Measurements from ENCODE around the gene AMPD1. TPM values are rescaled to one million over a fixed set of nuclear protein-coding genes. Genes with fewer than 3 reads are reported as not detected.

Gene AMPD1
- total RNA-seq, 1 donor from 2014 or later, result 40.7 TPM

DNA sequence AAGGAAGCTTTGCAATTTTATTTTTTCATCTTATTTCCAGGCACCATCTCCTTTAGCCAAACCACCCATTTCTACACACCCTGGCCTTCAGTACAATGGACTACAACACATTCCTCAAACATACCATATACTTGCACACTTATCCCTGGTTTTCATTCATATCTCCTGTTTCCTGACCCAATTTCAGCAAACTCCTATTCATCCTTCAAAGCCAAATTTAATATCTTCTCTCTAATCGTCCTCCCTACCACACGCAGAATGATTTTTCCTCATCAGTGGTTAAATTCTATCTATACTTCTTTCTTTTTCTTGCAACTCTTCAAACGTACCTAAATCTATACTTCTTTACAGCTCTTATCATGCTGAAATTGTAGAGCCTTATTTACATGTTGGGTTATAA lies 28.4 kb downstream of the AMPD1 start:
- no peaks in the 10 kb centered on the region for H3K27me3 ChIP-seq (ENCODE audit: control insufficient read depth in 3 of 3, insufficient read depth in 3 of 3, low read length in 3 of 3)

DNA sequence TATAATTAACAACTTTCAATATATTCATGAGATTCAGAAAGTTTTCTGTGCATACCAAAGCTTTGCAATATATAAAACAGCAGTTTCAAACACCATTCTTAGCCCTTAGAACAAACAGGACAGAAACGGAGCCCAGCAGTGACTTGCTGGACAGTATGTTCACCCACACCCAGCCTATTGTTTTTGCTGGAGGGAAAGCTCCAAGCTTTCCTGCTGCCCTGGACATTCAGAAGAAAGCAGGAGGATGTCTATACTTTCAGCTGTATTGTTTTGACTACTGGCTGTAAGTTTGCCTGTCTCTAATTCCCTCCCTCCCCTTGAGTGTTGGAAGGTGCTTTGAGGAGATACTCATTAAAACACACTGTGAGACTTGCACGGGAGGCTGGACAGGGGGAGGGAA lies 35.1 kb downstream of the AMPD1 start:
- Histone ChIP-seq H3K9me3 (ENCODE audit: control insufficient read depth in 3 of 3, low read length in 3 of 3) (no peaks in the 10 kb centered on the region), H3K9ac (ENCODE audit: low read depth in 1 of 3, low read length in 3 of 3) (no peak overlapping the region), H3K4me1 (ENCODE audit: control insufficient read depth in 3 of 3, insufficient read depth in 3 of 3, low read length in 3 of 3) (no peaks in the 10 kb centered on the region), H3K27ac (ENCODE audit: low read depth, low read length) (no peak overlapping the region), H3K36me3 (ENCODE audit: control insufficient read depth in 3 of 3, insufficient read depth in 3 of 3, low read length in 3 of 3) (peaks cover 0 to 8% (median 0%) of the 10 kb centered on the region in 3 donors), H3K4me3 (ENCODE audit: low read length in 3 of 3) (no peak overlapping the region), H3K27me3 (ENCODE audit: control insufficient read depth in 3 of 3, insufficient read depth in 3 of 3, low read length in 3 of 3) (no peaks in the 10 kb centered on the region)

More for the DNA sequence above, 28.4 kb downstream of the AMPD1 start:
- H3K27ac ChIP-seq (ENCODE audit: low read depth, low read length), result no peak overlapping the region
- H3K36me3 ChIP-seq (ENCODE audit: control insufficient read depth in 3 of 3, insufficient read depth in 3 of 3, low read length in 3 of 3), result peaks cover 4 to 7% (median 5%) of the 10 kb centered on the region in 3 donors
- H3K4me1 ChIP-seq (ENCODE audit: control insufficient read depth in 3 of 3, insufficient read depth in 3 of 3, low read length in 3 of 3), result peaks cover 13 to 19% (median 19%) of the 10 kb centered on the region in 3 donors
- no peaks in the 10 kb centered on the region for H3K9me3 ChIP-seq (ENCODE audit: control insufficient read depth in 3 of 3, low read length in 3 of 3)
- no peak overlapping the region for H3K9ac ChIP-seq (ENCODE audit: low read depth in 1 of 3, low read length in 3 of 3)
- H3K4me3 ChIP-seq (ENCODE audit: low read length in 3 of 3), result no peak overlapping the region

DNA sequence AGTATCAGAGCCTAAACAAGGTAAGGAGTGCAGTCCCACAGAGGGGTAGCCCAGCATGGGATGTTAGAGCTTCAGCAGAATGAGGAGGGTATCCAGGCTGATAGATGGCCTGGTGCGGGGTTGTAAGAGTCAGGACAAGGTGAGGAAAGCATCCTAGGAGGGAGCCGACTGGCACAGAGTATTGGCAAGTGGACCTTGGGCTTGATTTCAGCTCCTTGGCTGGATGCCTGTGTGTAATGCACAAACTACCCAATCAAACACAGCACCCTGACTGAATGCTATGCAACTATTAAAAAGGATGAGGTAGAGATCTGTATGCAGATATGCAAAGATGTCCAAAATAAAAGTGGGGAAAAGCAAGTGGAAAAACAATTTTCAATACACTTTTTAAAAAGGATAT lies 43.5 kb downstream of the AMPD1 start:
- Histone ChIP-seq H3K4me3 (ENCODE audit: low read length in 3 of 3) (no peak overlapping the region), H3K9me3 (ENCODE audit: control insufficient read depth in 3 of 3, low read length in 3 of 3) (no peaks in the 10 kb centered on the region), H3K9ac (ENCODE audit: low read depth in 1 of 3, low read length in 3 of 3) (no peak overlapping the region), H3K27me3 (ENCODE audit: control insufficient read depth in 3 of 3, insufficient read depth in 3 of 3, low read length in 3 of 3) (no peaks in the 10 kb centered on the region), H3K36me3 (ENCODE audit: control insufficient read depth in 3 of 3, insufficient read depth in 3 of 3, low read length in 3 of 3) (peaks cover 0 to 12% (median 4%) of the 10 kb centered on the region in 3 donors), H3K27ac (ENCODE audit: low read depth, low read length) (no peak overlapping the region), H3K4me1 (ENCODE audit: control insufficient read depth in 3 of 3, insufficient read depth in 3 of 3, low read length in 3 of 3) (no peaks in the 10 kb centered on the region)

DNA sequence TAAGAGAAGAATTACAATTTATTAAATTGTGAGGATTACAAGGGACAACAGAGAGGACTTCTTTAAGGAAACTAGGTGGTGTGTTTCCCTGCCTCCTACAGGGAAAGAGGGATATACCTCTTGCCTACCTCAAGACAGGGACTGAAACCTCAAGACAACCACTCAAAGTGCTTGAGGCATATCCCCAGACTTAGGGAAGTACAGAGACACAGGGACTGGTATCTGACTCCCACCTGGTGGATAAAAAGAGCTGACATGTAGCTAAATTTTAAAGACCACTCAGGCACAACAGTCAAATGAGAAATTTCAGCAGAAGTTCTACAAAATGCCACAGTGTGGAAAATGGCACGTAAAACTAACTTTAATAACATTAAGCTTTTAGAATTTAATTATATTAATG lies 46.8 kb downstream of the AMPD1 start:
- H3K27me3 ChIP-seq (ENCODE audit: control insufficient read depth in 3 of 3, insufficient read depth in 3 of 3, low read length in 3 of 3), result no peaks in the 10 kb centered on the region
- no peaks in the 10 kb centered on the region for H3K4me1 ChIP-seq (ENCODE audit: control insufficient read depth in 3 of 3, insufficient read depth in 3 of 3, low read length in 3 of 3)
- H3K9me3 ChIP-seq (ENCODE audit: control insufficient read depth in 3 of 3, low read length in 3 of 3), result no peaks in the 10 kb centered on the region
- H3K9ac ChIP-seq (ENCODE audit: low read depth in 1 of 3, low read length in 3 of 3), result no peak overlapping the region
- no peak overlapping the region for H3K27ac ChIP-seq (ENCODE audit: low read depth, low read length)
- no peak overlapping the region for H3K4me3 ChIP-seq (ENCODE audit: low read length in 3 of 3)
- peaks cover 0 to 26% (median 9%) of the 10 kb centered on the region in 3 donors for H3K36me3 ChIP-seq (ENCODE audit: control insufficient read depth in 3 of 3, insufficient read depth in 3 of 3, low read length in 3 of 3)

DNA sequence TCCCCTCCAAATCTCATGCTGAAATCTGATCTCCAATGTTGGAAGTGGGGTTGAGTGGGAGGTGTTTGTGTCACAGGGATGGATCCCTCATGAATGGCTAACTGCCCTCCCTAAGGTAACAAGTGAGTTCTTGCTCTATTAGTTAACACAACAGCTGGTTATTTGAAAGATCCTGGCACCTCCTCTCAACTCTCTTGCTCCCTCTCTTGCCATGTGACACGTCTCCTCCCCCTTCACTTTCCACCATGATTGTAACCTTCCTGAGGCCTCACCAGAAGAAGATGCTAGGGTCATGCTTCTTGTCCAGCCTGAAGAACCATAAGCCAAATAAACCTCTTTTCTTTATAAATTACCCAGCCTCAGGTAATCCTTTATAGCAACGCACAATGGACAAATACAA lies 54.0 kb downstream of the AMPD1 start:
- no peak overlapping the region for H3K9ac ChIP-seq (ENCODE audit: low read depth in 1 of 3, low read length in 3 of 3)
- no peak overlapping the region for H3K4me3 ChIP-seq (ENCODE audit: low read length in 3 of 3)
- H3K27ac ChIP-seq (ENCODE audit: low read depth, low read length), result no peak overlapping the region
- no peaks in the 10 kb centered on the region for H3K27me3 ChIP-seq (ENCODE audit: control insufficient read depth in 3 of 3, insufficient read depth in 3 of 3, low read length in 3 of 3)
- peaks cover 0 to 2% (median 0%) of the 10 kb centered on the region in 3 donors for H3K4me1 ChIP-seq (ENCODE audit: control insufficient read depth in 3 of 3, insufficient read depth in 3 of 3, low read length in 3 of 3)
- peaks cover 3 to 21% (median 12%) of the 10 kb centered on the region in 3 donors for H3K36me3 ChIP-seq (ENCODE audit: control insufficient read depth in 3 of 3, insufficient read depth in 3 of 3, low read length in 3 of 3)
- H3K9me3 ChIP-seq (ENCODE audit: control insufficient read depth in 3 of 3, low read length in 3 of 3), result no peaks in the 10 kb centered on the region

DNA sequence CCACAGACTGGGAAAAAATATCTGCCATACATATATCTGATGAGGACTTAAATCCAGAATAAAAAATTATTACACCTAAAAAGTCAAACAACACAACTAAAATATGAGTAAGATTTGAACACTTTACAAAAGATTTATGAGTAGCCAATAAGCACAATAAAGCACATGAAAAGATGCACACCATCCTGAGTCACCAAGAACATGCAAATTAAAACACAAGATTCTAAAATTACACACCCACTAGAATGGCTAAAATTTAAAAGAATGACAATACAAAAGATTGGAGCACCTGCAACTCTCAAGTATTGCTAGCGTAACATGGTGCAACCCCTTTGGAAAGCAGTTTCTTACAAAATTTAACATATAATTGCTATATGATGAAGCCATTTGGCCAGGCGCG lies 56.4 kb downstream of the AMPD1 start:
- no peak overlapping the region for H3K4me3 ChIP-seq (ENCODE audit: low read length in 3 of 3)
- H3K9ac ChIP-seq (ENCODE audit: low read depth in 1 of 3, low read length in 3 of 3), result no peak overlapping the region
- no peaks in the 10 kb centered on the region for H3K9me3 ChIP-seq (ENCODE audit: control insufficient read depth in 3 of 3, low read length in 3 of 3)
- peaks cover 0 to 2% (median 0%) of the 10 kb centered on the region in 3 donors for H3K4me1 ChIP-seq (ENCODE audit: control insufficient read depth in 3 of 3, insufficient read depth in 3 of 3, low read length in 3 of 3)
- no peak overlapping the region for H3K27ac ChIP-seq (ENCODE audit: low read depth, low read length)
- H3K36me3 ChIP-seq (ENCODE audit: control insufficient read depth in 3 of 3, insufficient read depth in 3 of 3, low read length in 3 of 3), result peaks cover 3 to 15% (median 6%) of the 10 kb centered on the region in 3 donors
- no peaks in the 10 kb centered on the region for H3K27me3 ChIP-seq (ENCODE audit: control insufficient read depth in 3 of 3, insufficient read depth in 3 of 3, low read length in 3 of 3)

DNA sequence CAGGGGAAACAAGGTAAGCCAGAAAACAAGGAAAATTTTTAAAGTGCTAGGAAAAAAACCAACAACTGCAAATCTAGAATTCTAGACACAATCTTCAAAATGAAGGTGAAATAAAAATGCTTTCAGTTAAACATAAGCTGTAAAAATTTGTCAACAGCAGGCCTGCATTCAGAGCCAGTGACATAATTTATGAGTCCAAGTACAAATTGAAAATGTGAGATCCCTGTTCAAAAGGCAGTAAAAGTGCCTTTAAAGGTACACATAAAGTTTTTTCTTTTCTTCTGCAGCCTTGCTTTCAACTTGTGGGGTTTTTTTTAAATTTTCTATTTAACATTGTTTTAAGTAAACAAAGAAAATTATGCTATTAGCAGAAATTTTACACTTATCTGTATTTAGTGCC lies 62.9 kb downstream of the AMPD1 start:
- no peak overlapping the region for H3K27ac ChIP-seq (ENCODE audit: low read depth, low read length)
- H3K4me3 ChIP-seq (ENCODE audit: low read length in 3 of 3), result no peak overlapping the region
- H3K9me3 ChIP-seq (ENCODE audit: control insufficient read depth in 3 of 3, low read length in 3 of 3), result no peaks in the 10 kb centered on the region
- no peaks in the 10 kb centered on the region for H3K27me3 ChIP-seq (ENCODE audit: control insufficient read depth in 3 of 3, insufficient read depth in 3 of 3, low read length in 3 of 3)
- H3K4me1 ChIP-seq (ENCODE audit: control insufficient read depth in 3 of 3, insufficient read depth in 3 of 3, low read length in 3 of 3), result no peaks in the 10 kb centered on the region
- no peak overlapping the region for H3K9ac ChIP-seq (ENCODE audit: low read depth in 1 of 3, low read length in 3 of 3)
- peaks cover 0 to 19% (median 4%) of the 10 kb centered on the region in 3 donors for H3K36me3 ChIP-seq (ENCODE audit: control insufficient read depth in 3 of 3, insufficient read depth in 3 of 3, low read length in 3 of 3)

DNA sequence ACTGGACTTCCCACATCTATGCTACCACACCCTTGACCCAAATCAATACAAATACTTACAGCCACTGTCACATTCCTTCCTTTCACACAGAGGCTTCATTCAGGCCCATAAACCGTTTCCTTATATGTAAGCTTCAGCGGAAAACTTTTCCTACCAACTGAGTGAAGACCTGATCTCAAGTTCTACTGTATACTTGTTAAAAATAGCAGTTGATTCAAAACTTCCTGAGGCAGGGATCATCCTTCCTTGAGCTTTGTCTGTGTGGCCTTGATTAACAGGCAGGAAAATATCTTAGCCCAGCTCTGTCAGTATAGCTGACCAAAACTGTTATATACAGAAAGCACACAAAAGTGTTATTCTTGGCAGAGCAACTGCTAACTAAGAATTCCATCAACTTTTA lies 68.2 kb downstream of the AMPD1 start:
- no peaks in the 10 kb centered on the region for H3K27me3 ChIP-seq (ENCODE audit: control insufficient read depth in 3 of 3, insufficient read depth in 3 of 3, low read length in 3 of 3)
- H3K36me3 ChIP-seq (ENCODE audit: control insufficient read depth in 3 of 3, insufficient read depth in 3 of 3, low read length in 3 of 3), result peaks cover 3 to 46% (median 28%) of the 10 kb centered on the region in 3 donors
- H3K27ac ChIP-seq (ENCODE audit: low read depth, low read length), result no peak overlapping the region

DNA sequence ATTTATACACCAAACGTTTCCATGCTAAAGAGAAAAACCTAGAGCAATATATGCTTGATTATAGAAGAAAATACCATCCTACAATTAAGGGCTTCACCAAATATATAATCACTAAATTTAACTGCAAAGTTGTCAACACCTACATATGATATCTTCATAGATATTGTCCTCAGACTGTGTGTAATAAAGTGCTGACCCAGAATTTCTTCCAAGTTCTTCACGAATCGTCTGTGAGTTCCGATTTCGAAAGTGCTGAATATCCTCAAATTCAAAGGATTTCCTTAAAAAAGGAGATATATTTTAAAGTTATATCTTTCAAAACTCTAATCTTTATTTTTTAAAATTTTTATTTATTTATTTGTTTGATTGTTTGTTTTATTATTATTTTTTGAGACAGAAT lies 72.0 kb downstream of the AMPD1 start:
- no peak overlapping the region for H3K27ac ChIP-seq (ENCODE audit: low read depth, low read length)
- H3K27me3 ChIP-seq (ENCODE audit: control insufficient read depth in 3 of 3, insufficient read depth in 3 of 3, low read length in 3 of 3), result no peaks in the 10 kb centered on the region
- H3K4me1 ChIP-seq (ENCODE audit: control insufficient read depth in 3 of 3, insufficient read depth in 3 of 3, low read length in 3 of 3), result no peaks in the 10 kb centered on the region
- H3K36me3 ChIP-seq (ENCODE audit: control insufficient read depth in 3 of 3, insufficient read depth in 3 of 3, low read length in 3 of 3), result peaks cover 19 to 75% (median 45%) of the 10 kb centered on the region in 3 donors
- H3K9me3 ChIP-seq (ENCODE audit: control insufficient read depth in 3 of 3, low read length in 3 of 3), result no peaks in the 10 kb centered on the region
- no peak overlapping the region for H3K4me3 ChIP-seq (ENCODE audit: low read length in 3 of 3)
- no peak overlapping the region for H3K9ac ChIP-seq (ENCODE audit: low read depth in 1 of 3, low read length in 3 of 3)

More for the DNA sequence above, 68.2 kb downstream of the AMPD1 start:
- H3K9ac ChIP-seq (ENCODE audit: low read depth in 1 of 3, low read length in 3 of 3), result no peak overlapping the region
- H3K4me3 ChIP-seq (ENCODE audit: low read length in 3 of 3), result no peak overlapping the region
- no peaks in the 10 kb centered on the region for H3K9me3 ChIP-seq (ENCODE audit: control insufficient read depth in 3 of 3, low read length in 3 of 3)
- H3K4me1 ChIP-seq (ENCODE audit: control insufficient read depth in 3 of 3, insufficient read depth in 3 of 3, low read length in 3 of 3), result no peaks in the 10 kb centered on the region
